Measurements from ENCODE around the gene ARL4A. TPM values are rescaled to one million over a fixed set of nuclear protein-coding genes. Genes with fewer than 3 reads are reported as not detected.

Gene ARL4A
- total and polyA plus RNA-seq, 10 of the 15 experiments (the other 5 are each of a cell fraction or from before 2014, with no cell fraction given) = 0.35 to 4.6 (median 2.7) TPM

DNA sequence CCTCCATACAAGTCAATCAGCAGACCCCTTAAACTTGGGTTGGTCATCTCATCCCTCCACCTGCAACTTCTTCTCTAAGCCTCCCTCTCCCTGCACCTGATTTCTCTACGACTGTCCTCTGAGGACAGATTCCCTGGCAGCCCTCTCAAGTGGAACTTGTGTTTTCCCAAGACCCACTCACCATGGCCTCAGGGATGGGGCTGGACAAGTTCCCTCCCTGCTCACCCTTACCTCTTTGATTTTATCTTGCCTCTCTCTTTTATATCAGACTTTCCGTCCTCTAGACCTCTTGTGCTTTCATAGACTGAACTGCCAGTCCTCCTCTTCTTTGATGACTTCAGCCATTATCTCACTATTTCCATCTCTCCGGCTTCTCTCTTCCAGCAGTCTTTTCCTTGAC, 46.2 kb upstream of the ARL4A start (continued):
- TF ChIP-seq, protein P1, sequence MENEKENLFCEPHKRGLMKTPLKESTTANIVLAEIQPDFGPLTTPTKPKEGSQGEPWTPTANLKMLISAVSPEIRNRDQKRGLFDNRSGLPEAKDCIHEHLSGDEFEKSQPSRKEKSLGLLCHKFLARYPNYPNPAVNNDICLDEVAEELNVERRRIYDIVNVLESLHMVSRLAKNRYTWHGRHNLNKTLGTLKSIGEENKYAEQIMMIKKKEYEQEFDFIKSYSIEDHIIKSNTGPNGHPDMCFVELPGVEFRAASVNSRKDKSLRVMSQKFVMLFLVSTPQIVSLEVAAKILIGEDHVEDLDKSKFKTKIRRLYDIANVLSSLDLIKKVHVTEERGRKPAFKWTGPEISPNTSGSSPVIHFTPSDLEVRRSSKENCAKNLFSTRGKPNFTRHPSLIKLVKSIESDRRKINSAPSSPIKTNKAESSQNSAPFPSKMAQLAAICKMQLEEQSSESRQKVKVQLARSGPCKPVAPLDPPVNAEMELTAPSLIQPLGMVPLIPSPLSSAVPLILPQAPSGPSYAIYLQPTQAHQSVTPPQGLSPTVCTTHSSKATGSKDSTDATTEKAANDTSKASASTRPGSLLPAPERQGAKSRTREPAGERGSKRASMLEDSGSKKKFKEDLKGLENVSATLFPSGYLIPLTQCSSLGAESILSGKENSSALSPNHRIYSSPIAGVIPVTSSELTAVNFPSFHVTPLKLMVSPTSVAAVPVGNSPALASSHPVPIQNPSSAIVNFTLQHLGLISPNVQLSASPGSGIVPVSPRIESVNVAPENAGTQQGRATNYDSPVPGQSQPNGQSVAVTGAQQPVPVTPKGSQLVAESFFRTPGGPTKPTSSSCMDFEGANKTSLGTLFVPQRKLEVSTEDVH (IDR thresholded peaks at IDR 0.05; ENCODE audit: low read depth, partially characterized antibody) = no peak
- TF ChIP-seq TBL1XR1 (IDR thresholded peaks at IDR 0.05; ENCODE audit: low read depth, low read length) = no peak
- TF ChIP-seq CBX3 (IDR thresholded peaks at IDR 0.05; ENCODE audit: borderline replicate concordance, low read depth) = no peak
- TF ChIP-seq POLR2AphosphoS5 (IDR thresholded peaks at IDR 0.05; ENCODE audit: low read length) = no peak

GRCh38 chr7:12642508-12642907, 44.9 kb upstream of the ARL4A start:
- H3K27ac ChIP-seq (ENCODE audit: control insufficient read depth, insufficient read depth) = no peak overlapping the region
- no peaks in the 10 kb centered on the region for H3K79me2 ChIP-seq (ENCODE audit: control insufficient read depth, insufficient read depth, low read length)
- H3K27me3 ChIP-seq (replicated peaks in 1 of 2; ENCODE audit: control insufficient read depth in 2 of 2, insufficient read depth in 2 of 2, low read length in 1 of 2) = no peaks in the 10 kb centered on the region
- no peak for ATAC-seq
- no peak overlapping the region for H3K4me2 ChIP-seq (ENCODE audit: control insufficient read depth, insufficient read depth)
- in situ Hi-C loops (cut with MboI) (loop anchor here (10.0 kb wide), 1 partner anchor 622 kb away; no protein-coding TSS in a partner anchor), intact Hi-C loops (cut with micrococcal nuclease; ENCODE audit: unreplicated experiment) (loop anchor here (10.0 kb wide), 1 partner anchor 532 kb away; no protein-coding TSS in a partner anchor)
- ChIA-PET RAD21 (ENCODE audit: unreplicated experiment) (no interaction called here), POLR2A (no interaction called here), CTCF (no interaction called here), SMC1A (ENCODE audit: uncharacterized antibody, unreplicated experiment) (no interaction called here)
- H3K4me3 ChIP-seq = no peak overlapping the region
- no peaks in the 10 kb centered on the region for H3K9me3 ChIP-seq (replicated peaks; ENCODE audit: control insufficient read depth, insufficient read depth, low read length)
- DNase-seq (ENCODE audit: low read depth, low spot score) = no peak
- no peak overlapping the region for H3K9ac ChIP-seq (ENCODE audit: control insufficient read depth, insufficient read depth, low read length)
- no peaks in the 10 kb centered on the region for H4K20me1 ChIP-seq (ENCODE audit: control insufficient read depth, insufficient read depth)
- no peaks in the 10 kb centered on the region for H3K4me1 ChIP-seq (ENCODE audit: control insufficient read depth, insufficient read depth, low read length)
- no peak for FAIRE-seq
- no peak overlapping the region for H2AFZ ChIP-seq (ENCODE audit: control insufficient read depth, low read depth, low read length)
- BruUV-seq (replicated peaks) = no TSS peak
- H3K36me3 ChIP-seq (ENCODE audit: control insufficient read depth in 2 of 2, insufficient read depth in 2 of 2, low read length in 1 of 2) = no peaks in the 10 kb centered on the region
- WGBS (ENCODE audit: insufficient coverage, insufficient replicate concordance, low lambda C conversion rate, missing lambda C conversion rate) = 84% methylated on average over 5 of the region's 5 CpGs
- TF ChIP-seq NFYB (IDR thresholded peaks at IDR 0.05; ENCODE audit: insufficient read depth, low read depth, low read length) = no peak
- no peak for TF ChIP-seq ZZZ3 (IDR thresholded peaks at IDR 0.05; ENCODE audit: control insufficient read depth, insufficient read length, low read depth)
- TF ChIP-seq, protein P2, sequence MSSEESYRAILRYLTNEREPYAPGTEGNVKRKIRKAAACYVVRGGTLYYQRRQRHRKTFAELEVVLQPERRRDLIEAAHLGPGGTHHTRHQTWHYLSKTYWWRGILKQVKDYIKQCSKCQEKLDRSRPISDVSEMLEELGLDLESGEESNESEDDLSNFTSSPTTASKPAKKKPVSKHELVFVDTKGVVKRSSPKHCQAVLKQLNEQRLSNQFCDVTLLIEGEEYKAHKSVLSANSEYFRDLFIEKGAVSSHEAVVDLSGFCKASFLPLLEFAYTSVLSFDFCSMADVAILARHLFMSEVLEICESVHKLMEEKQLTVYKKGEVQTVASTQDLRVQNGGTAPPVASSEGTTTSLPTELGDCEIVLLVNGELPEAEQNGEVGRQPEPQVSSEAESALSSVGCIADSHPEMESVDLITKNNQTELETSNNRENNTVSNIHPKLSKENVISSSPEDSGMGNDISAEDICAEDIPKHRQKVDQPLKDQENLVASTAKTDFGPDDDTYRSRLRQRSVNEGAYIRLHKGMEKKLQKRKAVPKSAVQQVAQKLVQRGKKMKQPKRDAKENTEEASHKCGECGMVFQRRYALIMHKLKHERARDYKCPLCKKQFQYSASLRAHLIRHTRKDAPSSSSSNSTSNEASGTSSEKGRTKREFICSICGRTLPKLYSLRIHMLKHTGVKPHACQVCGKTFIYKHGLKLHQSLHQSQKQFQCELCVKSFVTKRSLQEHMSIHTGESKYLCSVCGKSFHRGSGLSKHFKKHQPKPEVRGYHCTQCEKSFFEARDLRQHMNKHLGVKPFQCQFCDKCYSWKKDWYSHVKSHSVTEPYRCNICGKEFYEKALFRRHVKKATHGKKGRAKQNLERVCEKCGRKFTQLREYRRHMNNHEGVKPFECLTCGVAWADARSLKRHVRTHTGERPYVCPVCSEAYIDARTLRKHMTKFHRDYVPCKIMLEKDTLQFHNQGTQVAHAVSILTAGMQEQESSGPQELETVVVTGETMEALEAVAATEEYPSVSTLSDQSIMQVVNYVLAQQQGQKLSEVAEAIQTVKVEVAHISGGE (CRISPR knock-in tag; IDR thresholded peaks at IDR 0.05) = no peak
- no peak for TF ChIP-seq GABPA (IDR thresholded peaks at IDR 0.05; ENCODE audit: low read depth)
- TF ChIP-seq SUZ12 (IDR thresholded peaks at IDR 0.05; ENCODE audit: unreplicated experiment) = no peak
- no peak for TF ChIP-seq STAT3 (IDR thresholded peaks at IDR 0.05; ENCODE audit: low read depth, low read length)
- no peak for TF ChIP-seq RUNX3 (IDR thresholded peaks at IDR 0.05; ENCODE audit: low read length)
- TF ChIP-seq PAX5 (IDR thresholded peaks at IDR 0.05; ENCODE audit: borderline replicate concordance, low read depth, low read length) = no peak
- no peak for TF ChIP-seq TBL1XR1 (IDR thresholded peaks at IDR 0.05; ENCODE audit: low read depth, low read length)
- no peak for TF ChIP-seq KLF5 (IDR thresholded peaks at IDR 0.05; ENCODE audit: partially characterized antibody)
- TF ChIP-seq NFXL1 (IDR thresholded peaks at IDR 0.05; ENCODE audit: borderline replicate concordance) = no peak
- no peak for TF ChIP-seq SIX5 (IDR thresholded peaks at IDR 0.05; ENCODE audit: low read depth, low read length, severe bottlenecking)
- no peak for TF ChIP-seq POLR2AphosphoS2 (IDR thresholded peaks at IDR 0.05; ENCODE audit: low read depth, low read length)
- no peak for TF ChIP-seq PBX3 (IDR thresholded peaks at IDR 0.05; ENCODE audit: insufficient replicate concordance, low read depth, low read length)
